SK-N-SH treated with all-trans-retinoic acid at 6 μM for 48 hours (cell line): ENCODE measurements around the gene FAM53A.

ENCODE experiments used
- ATAC-seq: fragments of 200-7000 bp; cut with Tn5 transposase; 3 replicates; pipeline ENCODE4 v1.9.1; 2020; ENCODE audit warnings: mild to moderate bottlenecking, moderate library complexity
- ARNTL ChIP-seq: fragments of 450-650 bp; formaldehyde crosslinking; IDR thresholded peaks from 2 replicates; pipeline ENCODE4 v1.5.0; 2020; ENCODE audit warnings: low read depth, mild to moderate bottlenecking, moderate library complexity, borderline replicate concordance
- CSRNP3 ChIP-seq: fragments of 250-450 bp; sonication (Bioruptor Pico); IDR thresholded peaks from 2 replicates; pipeline ENCODE4 v1.5.1; 2021; ENCODE audit warnings: mild to moderate bottlenecking, moderate library complexity
- GLIS3 ChIP-seq: fragments of 250-450 bp; sonication (Bioruptor Pico); IDR thresholded peaks from 2 replicates; pipeline ENCODE4 v1.5.0; 2020; ENCODE audit warnings: mild to moderate bottlenecking, moderate library complexity
- ISL1 ChIP-seq: fragments of 250-450 bp; sonication (Bioruptor Pico); IDR thresholded peaks from 2 replicates; pipeline ENCODE4 v2.1.2; 2022; ENCODE audit warnings: mild to moderate bottlenecking, moderate library complexity
- OSR1 ChIP-seq: fragments of 250-450 bp; sonication (Bioruptor Pico); IDR thresholded peaks from 2 replicates; pipeline ENCODE4 v1.8.0; 2022; ENCODE audit warnings: moderate library complexity, mild to moderate bottlenecking, inconsistent platforms
- PPARA ChIP-seq: fragments of 250-450 bp; sonication (Bioruptor Pico); IDR thresholded peaks from 2 replicates; pipeline ENCODE4 v1.5.0; 2020; ENCODE audit warnings: mild to moderate bottlenecking, borderline replicate concordance
- RARB ChIP-seq: fragments of 250-450 bp; sonication (Bioruptor Pico); IDR thresholded peaks from 2 replicates; pipeline ENCODE4 v1.8.0; 2021; ENCODE audit warnings: mild to moderate bottlenecking, moderate library complexity
- SNAI2 ChIP-seq: fragments of 250-450 bp; sonication (Bioruptor Pico); IDR thresholded peaks from 2 replicates; pipeline ENCODE4 v1.5.0; 2020; ENCODE audit warnings: mild to moderate bottlenecking, moderate library complexity
- TCF4 ChIP-seq: fragments of 250-450 bp; sonication (Bioruptor Pico); IDR thresholded peaks from 2 replicates; pipeline ENCODE4 v1.8.0; 2021; ENCODE audit warnings: mild to moderate bottlenecking, moderate library complexity, borderline replicate concordance
- TSHZ2 ChIP-seq: fragments of 250-450 bp; sonication (Bioruptor Pico); IDR thresholded peaks from 2 replicates; pipeline ENCODE4 v1.5.0; 2020; ENCODE audit warnings: mild to moderate bottlenecking, moderate library complexity
- ZC3H10 ChIP-seq: fragments of 250-450 bp; sonication (Bioruptor Pico); IDR thresholded peaks from 2 replicates; pipeline ENCODE4 v1.5.1; 2021; ENCODE audit warnings: mild to moderate bottlenecking, moderate library complexity
- ZFP3 ChIP-seq: fragments of 250-450 bp; sonication (Bioruptor Pico); IDR thresholded peaks from 2 replicates; pipeline ENCODE4 v1.5.0; 2020; ENCODE audit warnings: mild to moderate bottlenecking, moderate library complexity
- ZFP30 ChIP-seq: fragments of 450-650 bp; formaldehyde crosslinking; IDR thresholded peaks from 2 replicates; pipeline ENCODE4 v1.5.0; 2022; ENCODE audit warnings: mild to moderate bottlenecking, moderate library complexity
- ZNF565 ChIP-seq: fragments of 450-650 bp; formaldehyde crosslinking; conservative IDR thresholded peaks from 2 replicates; pipeline ENCODE4 v1.5.0; 2020; ENCODE audit warnings: low read depth, mild to moderate bottlenecking, moderate library complexity
- ZNF70 ChIP-seq: fragments of 450-650 bp; formaldehyde crosslinking; IDR thresholded peaks from 2 replicates; pipeline ENCODE4 v1.5.0; 2020; ENCODE audit warnings: mild to moderate bottlenecking, moderate library complexity
- TF ChIP-seq, protein P1 (sequence below): fragments of 250-450 bp; sonication (Bioruptor Pico); IDR thresholded peaks from 2 replicates; pipeline ENCODE4 v1.5.1; 2020; ENCODE audit warnings: low read depth, mild to moderate bottlenecking, moderate library complexity
- TF ChIP-seq, protein P2 (sequence below): fragments of 250-450 bp; sonication (Bioruptor Pico); IDR thresholded peaks from 2 replicates; pipeline ENCODE4 v1.8.0; 2021; ENCODE audit warnings: low read depth, mild to moderate bottlenecking, moderate library complexity, borderline replicate concordance

FAM53A gene

GRCh38 chr4:1695913-1696312 is 11.8 kb upstream of the FAM53A start:
- TF ChIP-seq SNAI2 (CRISPR knock-in tag) (no peak), ZFP30 (CRISPR knock-in tag) (no peak), CSRNP3 (CRISPR knock-in tag) (no peak), GLIS3 (no peak), TSHZ2 (CRISPR knock-in tag) (no peak), ZC3H10 (no peak), PPARA (CRISPR knock-in tag) (no peak), ISL1 (CRISPR knock-in tag) (no peak), TCF4 (CRISPR knock-in tag) (no peak), ARNTL (CRISPR knock-in tag) (no peak)
- TF ChIP-seq, protein P1, sequence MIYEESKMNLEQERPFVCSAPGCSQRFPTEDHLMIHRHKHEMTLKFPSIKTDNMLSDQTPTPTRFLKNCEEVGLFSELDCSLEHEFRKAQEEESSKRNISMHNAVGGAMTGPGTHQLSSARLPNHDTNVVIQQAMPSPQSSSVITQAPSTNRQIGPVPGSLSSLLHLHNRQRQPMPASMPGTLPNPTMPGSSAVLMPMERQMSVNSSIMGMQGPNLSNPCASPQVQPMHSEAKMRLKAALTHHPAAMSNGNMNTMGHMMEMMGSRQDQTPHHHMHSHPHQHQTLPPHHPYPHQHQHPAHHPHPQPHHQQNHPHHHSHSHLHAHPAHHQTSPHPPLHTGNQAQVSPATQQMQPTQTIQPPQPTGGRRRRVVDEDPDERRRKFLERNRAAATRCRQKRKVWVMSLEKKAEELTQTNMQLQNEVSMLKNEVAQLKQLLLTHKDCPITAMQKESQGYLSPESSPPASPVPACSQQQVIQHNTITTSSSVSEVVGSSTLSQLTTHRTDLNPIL (CRISPR knock-in tag): no peak
- TF ChIP-seq, protein P2, sequence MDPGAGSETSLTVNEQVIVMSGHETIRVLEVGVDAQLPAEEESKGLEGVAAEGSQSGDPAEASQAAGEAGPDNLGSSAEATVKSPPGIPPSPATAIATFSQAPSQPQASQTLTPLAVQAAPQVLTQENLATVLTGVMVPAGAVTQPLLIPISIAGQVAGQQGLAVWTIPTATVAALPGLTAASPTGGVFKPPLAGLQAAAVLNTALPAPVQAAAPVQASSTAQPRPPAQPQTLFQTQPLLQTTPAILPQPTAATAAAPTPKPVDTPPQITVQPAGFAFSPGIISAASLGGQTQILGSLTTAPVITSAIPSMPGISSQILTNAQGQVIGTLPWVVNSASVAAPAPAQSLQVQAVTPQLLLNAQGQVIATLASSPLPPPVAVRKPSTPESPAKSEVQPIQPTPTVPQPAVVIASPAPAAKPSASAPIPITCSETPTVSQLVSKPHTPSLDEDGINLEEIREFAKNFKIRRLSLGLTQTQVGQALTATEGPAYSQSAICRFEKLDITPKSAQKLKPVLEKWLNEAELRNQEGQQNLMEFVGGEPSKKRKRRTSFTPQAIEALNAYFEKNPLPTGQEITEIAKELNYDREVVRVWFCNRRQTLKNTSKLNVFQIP (CRISPR knock-in tag): no peak
- no peak for ATAC-seq

GRCh38 chr4:1693131-1693896 is 9.2 kb upstream of the FAM53A start:
- peak; percentile 94 for ATAC-seq
- peak; percentile 34; the same call in 1 of the 2 replicates for TF ChIP-seq ZNF70 (CRISPR knock-in tag)
- TF ChIP-seq OSR1 (CRISPR knock-in tag): no peak

DNA sequence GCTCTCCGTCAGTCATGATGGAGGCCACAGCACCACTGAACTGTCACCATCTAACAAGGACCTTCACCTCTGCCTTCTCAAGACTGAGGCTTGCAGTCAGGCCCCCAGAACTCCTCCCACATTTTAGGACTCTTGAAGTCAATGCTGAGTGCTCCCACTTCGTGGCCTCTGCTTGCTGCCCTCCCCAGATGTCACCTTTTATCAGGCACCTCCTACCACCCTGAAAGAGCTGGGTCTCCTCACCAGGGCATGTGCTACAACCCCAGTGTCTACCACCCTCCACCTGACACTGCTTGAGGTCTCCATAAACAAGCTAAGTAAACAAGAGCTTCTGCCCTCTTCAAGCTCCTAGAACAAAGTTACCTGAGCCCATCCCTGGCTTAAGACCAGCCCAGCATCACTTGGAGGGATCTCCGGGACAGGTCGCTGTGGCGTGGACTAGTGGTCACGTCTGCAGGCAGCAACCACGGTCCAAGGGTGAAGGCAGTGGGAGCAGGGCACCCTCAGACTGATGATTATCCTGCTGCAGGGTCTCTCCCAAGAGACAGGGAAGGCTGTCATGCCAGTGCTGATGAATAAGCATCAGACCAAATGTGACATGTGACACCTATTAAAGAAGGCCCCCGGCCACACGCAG is 7.7 kb upstream of the FAM53A start:
- ATAC-seq: no peak
- TF ChIP-seq ZFP30 (CRISPR knock-in tag) (no peak), ZNF565 (CRISPR knock-in tag) (no peak), TCF4 (CRISPR knock-in tag) (no peak), RARB (CRISPR knock-in tag) (no peak), ARNTL (CRISPR knock-in tag) (no peak), ISL1 (CRISPR knock-in tag) (no peak), ZFP3 (CRISPR knock-in tag) (no peak), SNAI2 (CRISPR knock-in tag) (no peak), ZC3H10 (no peak)
- TF ChIP-seq, protein P1 (CRISPR knock-in tag): no peak
- TF ChIP-seq, protein P2 (CRISPR knock-in tag): no peak
